ENCODE results near the gene GRID1.

Gene GRID1

DNA sequence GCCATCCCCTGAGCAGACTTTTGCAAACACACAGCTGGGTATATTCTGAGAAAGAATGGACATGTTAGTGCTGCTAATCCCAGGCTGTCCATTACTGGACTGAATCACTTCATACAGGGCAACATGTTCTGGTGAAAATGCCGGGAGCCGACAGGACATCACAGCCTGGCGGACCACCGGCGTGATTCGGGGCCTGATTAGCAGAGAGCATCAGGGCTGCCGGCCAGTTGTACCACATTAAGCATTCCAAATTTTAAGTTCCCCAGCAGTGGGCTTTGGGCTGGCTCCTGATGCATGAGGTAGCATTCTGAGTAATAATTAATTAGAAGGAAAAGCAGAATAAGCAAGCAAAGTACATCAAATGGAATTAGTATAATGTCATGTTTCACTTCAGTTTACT, 229.0 kb downstream of the GRID1 start:
- no peaks in the 10 kb centered on the region for H3K27me3 ChIP-seq (replicated peaks; ENCODE audit: insufficient read depth, low read length)
- no peaks in the 10 kb centered on the region for H3F3A ChIP-seq (ENCODE audit: insufficient read depth, low read length)
- no peaks in the 10 kb centered on the region for H3K9me2 ChIP-seq (replicated peaks; ENCODE audit: insufficient read depth, low read length)
- H2AFZ ChIP-seq (ENCODE audit: low read length) = no peak overlapping the region
- H3K4me2 ChIP-seq (ENCODE audit: low read depth, low read length) = no peak overlapping the region
- no peaks in the 10 kb centered on the region for H4K20me1 ChIP-seq (ENCODE audit: insufficient read depth, low read length)
- no peak for DNase-seq
- TF ChIP-seq EZH2 (optimal IDR thresholded peaks at IDR 0.05; ENCODE audit: low read depth, low read length) = no peak
- TF ChIP-seq, protein P1, sequence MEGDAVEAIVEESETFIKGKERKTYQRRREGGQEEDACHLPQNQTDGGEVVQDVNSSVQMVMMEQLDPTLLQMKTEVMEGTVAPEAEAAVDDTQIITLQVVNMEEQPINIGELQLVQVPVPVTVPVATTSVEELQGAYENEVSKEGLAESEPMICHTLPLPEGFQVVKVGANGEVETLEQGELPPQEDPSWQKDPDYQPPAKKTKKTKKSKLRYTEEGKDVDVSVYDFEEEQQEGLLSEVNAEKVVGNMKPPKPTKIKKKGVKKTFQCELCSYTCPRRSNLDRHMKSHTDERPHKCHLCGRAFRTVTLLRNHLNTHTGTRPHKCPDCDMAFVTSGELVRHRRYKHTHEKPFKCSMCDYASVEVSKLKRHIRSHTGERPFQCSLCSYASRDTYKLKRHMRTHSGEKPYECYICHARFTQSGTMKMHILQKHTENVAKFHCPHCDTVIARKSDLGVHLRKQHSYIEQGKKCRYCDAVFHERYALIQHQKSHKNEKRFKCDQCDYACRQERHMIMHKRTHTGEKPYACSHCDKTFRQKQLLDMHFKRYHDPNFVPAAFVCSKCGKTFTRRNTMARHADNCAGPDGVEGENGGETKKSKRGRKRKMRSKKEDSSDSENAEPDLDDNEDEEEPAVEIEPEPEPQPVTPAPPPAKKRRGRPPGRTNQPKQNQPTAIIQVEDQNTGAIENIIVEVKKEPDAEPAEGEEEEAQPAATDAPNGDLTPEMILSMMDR (IDR thresholded peaks at IDR 0.05; ENCODE audit: low read length) = no peak
- no peak for TF ChIP-seq EZH2phosphoT487 (IDR thresholded peaks at IDR 0.05; ENCODE audit: low read length)
- H3K4me1 ChIP-seq (ENCODE audit: low read length) = no peaks in the 10 kb centered on the region
- no peaks in the 10 kb centered on the region for H3K9me3 ChIP-seq (replicated peaks; ENCODE audit: insufficient read depth, low read length)
- H3K9ac ChIP-seq (ENCODE audit: low read length) = no peak overlapping the region
- H3K4me3 ChIP-seq (ENCODE audit: low read length) = no peak overlapping the region
- H3K36me3 ChIP-seq (replicated peaks; ENCODE audit: insufficient read depth, low read length) = no peaks in the 10 kb centered on the region
- no peak overlapping the region for H3K27ac ChIP-seq (ENCODE audit: low read length)
- no peaks in the 10 kb centered on the region for H3K79me2 ChIP-seq (ENCODE audit: low read length)

DNA sequence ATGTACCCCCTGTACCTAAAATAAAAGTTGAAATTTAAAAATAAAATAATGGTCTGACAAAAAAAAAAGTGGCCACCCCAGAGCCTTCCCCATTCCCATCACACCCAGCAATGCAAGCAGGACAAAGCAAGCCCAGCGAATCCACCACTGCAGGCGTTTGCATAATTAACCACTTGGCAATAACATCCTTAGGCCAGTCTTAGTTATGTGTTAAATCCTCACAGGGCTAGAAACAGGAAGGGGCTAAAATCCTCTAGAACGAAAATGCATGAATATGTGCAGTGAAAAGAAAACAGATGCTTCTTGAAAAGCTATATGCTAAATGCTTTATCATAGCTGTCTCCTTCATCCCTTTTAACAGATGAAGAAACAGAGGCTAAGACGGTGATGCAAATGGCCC, 229.7 kb downstream of the GRID1 start:
- no peak overlapping the region for H2AFZ ChIP-seq (ENCODE audit: low read length)
- H3K9ac ChIP-seq (ENCODE audit: low read length) = no peak overlapping the region
- H3K9me3 ChIP-seq (replicated peaks; ENCODE audit: insufficient read depth, low read length) = no peaks in the 10 kb centered on the region
- H3K4me2 ChIP-seq (ENCODE audit: low read depth, low read length) = no peak overlapping the region
- no peak overlapping the region for H3K4me3 ChIP-seq (ENCODE audit: low read length)
- H3K4me1 ChIP-seq (ENCODE audit: low read length) = no peaks in the 10 kb centered on the region
- no peak overlapping the region for H3K27ac ChIP-seq (ENCODE audit: low read length)
- H3K79me2 ChIP-seq (ENCODE audit: low read length) = no peaks in the 10 kb centered on the region
- H3F3A ChIP-seq (ENCODE audit: insufficient read depth, low read length) = no peaks in the 10 kb centered on the region
- H3K27me3 ChIP-seq (replicated peaks; ENCODE audit: insufficient read depth, low read length) = no peaks in the 10 kb centered on the region
- no peaks in the 10 kb centered on the region for H3K9me2 ChIP-seq (replicated peaks; ENCODE audit: insufficient read depth, low read length)
- TF ChIP-seq, protein P1 (IDR thresholded peaks at IDR 0.05; ENCODE audit: low read length) = no peak
- no peak for TF ChIP-seq EZH2phosphoT487 (IDR thresholded peaks at IDR 0.05; ENCODE audit: low read length)
- no peak for TF ChIP-seq EZH2 (optimal IDR thresholded peaks at IDR 0.05; ENCODE audit: low read depth, low read length)
- no peak for DNase-seq
- H3K36me3 ChIP-seq (replicated peaks; ENCODE audit: insufficient read depth, low read length) = no peaks in the 10 kb centered on the region
- no peaks in the 10 kb centered on the region for H4K20me1 ChIP-seq (ENCODE audit: insufficient read depth, low read length)

DNA sequence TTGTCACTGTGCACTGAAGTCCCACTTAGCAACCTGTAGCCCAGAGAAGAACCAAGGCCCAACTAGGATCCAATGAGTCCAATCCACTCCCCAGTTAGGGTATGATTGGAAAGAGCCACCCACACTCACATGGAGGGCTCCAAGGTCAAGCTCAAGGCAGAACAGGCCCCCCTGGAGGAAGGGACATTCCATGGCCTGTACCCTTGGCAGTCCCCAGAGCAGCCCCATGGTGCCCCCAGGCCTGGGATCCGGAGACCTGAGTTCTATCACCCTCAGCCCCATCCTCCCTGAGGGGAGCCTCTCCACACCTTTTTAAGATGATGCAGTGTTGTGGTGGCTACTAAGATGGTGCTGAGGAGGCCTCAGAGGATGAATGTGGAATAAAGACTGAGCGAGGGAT, 231.4 kb downstream of the GRID1 start:
- H3K36me3 ChIP-seq (replicated peaks; ENCODE audit: insufficient read depth, low read length) = no peaks in the 10 kb centered on the region
- H3F3A ChIP-seq (ENCODE audit: insufficient read depth, low read length) = no peaks in the 10 kb centered on the region
- no peak overlapping the region for H3K4me3 ChIP-seq (ENCODE audit: low read length)
- no peak overlapping the region for H3K4me2 ChIP-seq (ENCODE audit: low read depth, low read length)
- no peak for DNase-seq
- no peak overlapping the region for H3K9ac ChIP-seq (ENCODE audit: low read length)
- TF ChIP-seq EZH2 (optimal IDR thresholded peaks at IDR 0.05; ENCODE audit: low read depth, low read length) = no peak
- TF ChIP-seq, protein P1 (IDR thresholded peaks at IDR 0.05; ENCODE audit: low read length) = no peak
- no peak for TF ChIP-seq EZH2phosphoT487 (IDR thresholded peaks at IDR 0.05; ENCODE audit: low read length)
- no peak overlapping the region for H3K27ac ChIP-seq (ENCODE audit: low read length)
- H3K27me3 ChIP-seq (replicated peaks; ENCODE audit: insufficient read depth, low read length) = no peaks in the 10 kb centered on the region
- H4K20me1 ChIP-seq (ENCODE audit: insufficient read depth, low read length) = no peaks in the 10 kb centered on the region
- H3K4me1 ChIP-seq (ENCODE audit: low read length) = no peaks in the 10 kb centered on the region
- H3K9me3 ChIP-seq (replicated peaks; ENCODE audit: insufficient read depth, low read length) = no peaks in the 10 kb centered on the region
- no peaks in the 10 kb centered on the region for H3K9me2 ChIP-seq (replicated peaks; ENCODE audit: insufficient read depth, low read length)
- no peaks in the 10 kb centered on the region for H3K79me2 ChIP-seq (ENCODE audit: low read length)
- no peak overlapping the region for H2AFZ ChIP-seq (ENCODE audit: low read length)
